Measurements from ENCODE around the gene KRTAP1-4. TPM values are rescaled to one million over a fixed set of nuclear protein-coding genes. Genes with fewer than 3 reads are reported as not detected.
"Not testable (repeated sequence)": the region's sequence is repeated elsewhere in the genome, so short reads cannot be mapped to it uniquely, and the experiment has no call there.

The KRTAP1-4 gene
- total RNA-seq, 2 experiments from 2014 or later: not detected

GRCh38 chr17:41010441-41010840 lies 19.6 kb downstream of the KRTAP1-4 start:
- CTCF ChIA-PET: interaction anchor here (0.6 kb wide), 1 partner anchor 15 kb away, joined by 3 read pairs; no protein-coding TSS in a partner anchor
- no peaks in the 10 kb centered on the region for H3K27me3 Mint-ChIP-seq (ENCODE audit: low read depth)
- no peak overlapping the region for H3K27ac Mint-ChIP-seq
- no peak for DNase-seq
- no peak overlapping the region for H3K4me3 Mint-ChIP-seq
- intact Hi-C loops (cut with micrococcal nuclease): no loop called here
- no peaks in the 10 kb centered on the region for H3K9me3 Mint-ChIP-seq
- H3K4me1 Mint-ChIP-seq (ENCODE audit: low read depth): no peaks in the 10 kb centered on the region
- no peaks in the 10 kb centered on the region for H3K36me3 Mint-ChIP-seq (ENCODE audit: low read depth)

DNA sequence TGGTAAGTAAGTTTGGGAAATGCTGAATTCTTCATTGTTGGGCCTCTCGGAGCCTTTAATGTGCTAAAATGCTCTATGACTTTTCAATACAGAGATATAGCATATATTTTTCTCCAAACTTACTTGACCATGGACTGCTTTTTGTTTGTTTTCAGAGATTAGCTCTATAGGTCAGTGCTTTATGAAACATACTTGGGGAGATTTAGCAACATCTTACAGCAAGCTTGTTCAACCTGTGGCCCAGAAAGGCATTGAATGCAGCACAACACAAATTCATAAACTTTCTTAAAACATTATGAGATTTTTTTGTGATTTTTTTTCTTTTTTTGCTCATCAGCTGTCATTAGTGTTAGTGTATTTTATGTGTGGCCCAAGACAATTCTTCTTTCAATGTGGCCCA lies 20.1 kb downstream of the KRTAP1-4 start:
- Mint-ChIP-seq H3K9me3 (no peaks in the 10 kb centered on the region), H3K36me3 (ENCODE audit: low read depth) (no peaks in the 10 kb centered on the region), H3K27me3 (ENCODE audit: low read depth) (no peaks in the 10 kb centered on the region), H3K27ac (no peak overlapping the region), H3K4me3 (no peak overlapping the region), H3K4me1 (ENCODE audit: low read depth) (no peaks in the 10 kb centered on the region)
- CTCF ChIA-PET: interaction anchor here (0.6 kb wide), 1 partner anchor 14 kb away, joined by 3 read pairs; no protein-coding TSS in a partner anchor
- DNase-seq: no peak
- intact Hi-C loops (cut with micrococcal nuclease): no loop called here

DNA sequence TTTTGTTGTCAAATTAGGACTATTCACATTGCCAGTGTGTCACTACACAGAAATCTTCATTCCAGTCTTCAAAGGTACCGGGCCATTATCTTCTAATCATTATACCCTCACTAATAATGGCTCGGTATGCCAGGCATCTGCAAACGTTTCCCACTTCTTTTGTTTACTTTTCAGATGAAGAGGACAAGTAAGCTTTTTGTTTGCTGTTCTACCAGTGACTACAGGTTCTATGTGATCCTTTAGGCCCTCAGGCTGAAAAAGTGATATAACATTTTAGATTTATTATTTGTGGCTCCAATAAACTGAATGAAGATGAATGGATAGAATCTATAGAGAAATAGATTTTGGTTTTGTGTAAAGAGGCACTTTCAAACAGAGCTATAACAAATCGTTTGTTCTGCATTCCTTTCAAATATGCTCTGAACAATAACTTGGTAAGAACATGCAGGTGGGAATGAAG lies 20.7 kb downstream of the KRTAP1-4 start:
- no peak overlapping the region for H3K4me3 Mint-ChIP-seq
- DNase-seq: no peak
- CTCF ChIA-PET: no interaction called here
- H3K4me1 Mint-ChIP-seq (ENCODE audit: low read depth): no peaks in the 10 kb centered on the region
- H3K27me3 Mint-ChIP-seq (ENCODE audit: low read depth): no peaks in the 10 kb centered on the region
- H3K27ac Mint-ChIP-seq: no peak overlapping the region
- no peaks in the 10 kb centered on the region for H3K36me3 Mint-ChIP-seq (ENCODE audit: low read depth)
- H3K9me3 Mint-ChIP-seq: no peaks in the 10 kb centered on the region
- intact Hi-C loops (cut with micrococcal nuclease): no loop called here

DNA sequence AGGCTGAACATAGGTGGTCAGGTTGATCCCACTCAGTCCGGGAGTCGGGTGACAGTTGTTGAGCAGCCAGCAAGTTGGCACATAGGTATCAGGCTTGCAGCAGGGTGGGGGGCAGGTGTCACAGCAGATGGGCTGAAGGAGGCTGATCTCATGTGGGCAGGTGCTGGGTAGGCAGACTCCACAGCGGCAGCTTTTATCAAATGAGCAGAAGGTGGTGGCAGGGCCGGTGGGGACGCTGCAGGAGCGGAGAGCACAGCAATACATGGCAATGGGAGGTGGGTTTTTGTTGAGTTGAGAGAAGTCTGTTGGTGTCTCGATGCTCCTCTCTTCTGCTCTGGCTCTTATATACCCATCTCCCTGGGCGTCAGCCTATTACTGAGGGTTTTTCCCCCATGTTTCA lies 21.2 kb downstream of the KRTAP1-4 start, which contains the start of gene KRTAP3-1:
Gene KRTAP3-1 (minus strand): TSS at position 318 of the 400 bp plus-strand sequence. CDS start 54 bp downstream, at position 264.
- no peak within 1 kb of the TSS for H3K4me3 Mint-ChIP-seq
- H3K27me3 Mint-ChIP-seq (ENCODE audit: low read depth): no peaks in the 10 kb centered on the region
- no peak within 1 kb of the TSS for H3K27ac Mint-ChIP-seq
- no peaks in the 10 kb centered on the region for H3K9me3 Mint-ChIP-seq
- H3K4me1 Mint-ChIP-seq (ENCODE audit: low read depth): no peaks in the 10 kb centered on the region
- H3K36me3 Mint-ChIP-seq (ENCODE audit: low read depth): no peaks in the 10 kb centered on the region
- DNase-seq: no peak
- CTCF ChIA-PET: no interaction called here
- intact Hi-C loops (cut with micrococcal nuclease): no loop called here

GRCh38 chr17:41004397-41004796 lies 25.6 kb downstream of the KRTAP1-4 start:
- no peak overlapping the region for H3K4me3 Mint-ChIP-seq
- DNase-seq: no peak
- no peak overlapping the region for H3K27ac Mint-ChIP-seq
- H3K27me3 Mint-ChIP-seq (ENCODE audit: low read depth): peaks cover 4% of the 10 kb centered on the region
- H3K36me3 Mint-ChIP-seq (ENCODE audit: low read depth): no peaks in the 10 kb centered on the region
- intact Hi-C loops (cut with micrococcal nuclease): no loop called here
- CTCF ChIA-PET: no interaction called here
- no peaks in the 10 kb centered on the region for H3K4me1 Mint-ChIP-seq (ENCODE audit: low read depth)
- H3K9me3 Mint-ChIP-seq: no peaks in the 10 kb centered on the region

GRCh38 chr17:41003926-41004325 lies 26.1 kb downstream of the KRTAP1-4 start:
- CTCF ChIA-PET: no interaction called here
- DNase-seq: no peak
- H3K27ac Mint-ChIP-seq: no peak overlapping the region
- no peaks in the 10 kb centered on the region for H3K4me1 Mint-ChIP-seq (ENCODE audit: low read depth)
- H3K27me3 Mint-ChIP-seq (ENCODE audit: low read depth): peaks cover 5% of the 10 kb centered on the region
- intact Hi-C loops (cut with micrococcal nuclease): no loop called here
- H3K4me3 Mint-ChIP-seq: no peak overlapping the region
- no peaks in the 10 kb centered on the region for H3K9me3 Mint-ChIP-seq
- H3K36me3 Mint-ChIP-seq (ENCODE audit: low read depth): no peaks in the 10 kb centered on the region

- intact Hi-C loops (cut with micrococcal nuclease): no loop called here
- Mint-ChIP-seq H3K27ac (no peak overlapping the region), H3K4me3 (no peak overlapping the region), H3K4me1 (ENCODE audit: low read depth) (no peaks in the 10 kb centered on the region), H3K36me3 (ENCODE audit: low read depth) (no peaks in the 10 kb centered on the region), H3K9me3 (no peaks in the 10 kb centered on the region), H3K27me3 (ENCODE audit: low read depth) (peaks cover 9% of the 10 kb centered on the region)
- CTCF ChIA-PET: no interaction called here
- no peak for DNase-seq
Measured at GRCh38 chr17:41002814-41003213, 27.2 kb downstream of the KRTAP1-4 start.

DNA sequence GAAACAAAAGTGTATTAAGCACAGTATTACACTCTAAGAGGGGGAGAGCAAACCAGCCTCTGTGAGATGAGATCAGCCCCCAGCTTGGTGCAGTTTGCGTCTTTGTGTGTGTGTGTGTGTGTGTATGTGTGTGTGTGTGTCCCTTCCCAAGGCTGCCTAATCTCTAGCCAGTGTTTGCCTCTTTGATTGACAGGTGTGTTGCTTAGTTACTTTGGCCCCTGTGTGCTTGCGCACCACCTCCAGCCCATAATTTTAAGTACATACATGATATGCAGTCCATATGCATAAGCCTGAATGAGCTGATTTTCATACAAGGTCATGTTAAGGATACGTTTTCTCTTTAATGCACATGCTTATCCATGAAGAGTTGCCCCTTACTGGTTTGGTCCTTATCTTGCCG lies 28.2 kb downstream of the KRTAP1-4 start:
- DNase-seq: no peak
- H3K4me1 Mint-ChIP-seq (ENCODE audit: low read depth): no peaks in the 10 kb centered on the region
- H3K9me3 Mint-ChIP-seq: no peaks in the 10 kb centered on the region
- H3K27me3 Mint-ChIP-seq (ENCODE audit: low read depth): peaks cover 14% of the 10 kb centered on the region
- no peak overlapping the region for H3K4me3 Mint-ChIP-seq
- H3K36me3 Mint-ChIP-seq (ENCODE audit: low read depth): no peaks in the 10 kb centered on the region
- CTCF ChIA-PET: no interaction called here
- no peak overlapping the region for H3K27ac Mint-ChIP-seq
- intact Hi-C loops (cut with micrococcal nuclease): no loop called here

DNA sequence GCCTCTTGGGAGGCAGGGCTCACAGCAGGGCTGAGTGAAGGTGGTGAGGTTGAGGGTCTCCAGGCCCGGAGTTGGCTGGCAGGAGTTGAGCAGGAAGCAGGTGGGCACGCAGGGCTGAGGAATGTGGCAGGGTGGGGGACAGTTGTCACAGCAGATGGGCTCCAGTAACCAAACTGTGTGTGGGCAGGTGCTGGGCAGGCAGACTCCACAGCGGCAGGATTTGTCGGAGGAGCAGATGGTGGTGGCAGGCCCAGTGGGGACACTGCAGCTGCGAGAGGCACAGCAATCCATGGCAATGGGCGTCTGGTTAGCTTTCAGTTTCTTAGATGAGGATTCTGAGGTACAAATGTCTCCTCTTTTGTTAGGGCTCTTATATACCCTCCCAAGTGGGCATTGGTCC lies 30.4 kb downstream of the KRTAP1-4 start, which contains the start of gene KRTAP3-2:
Gene KRTAP3-2 (minus strand): TSS at position 344 of the 400 bp plus-strand sequence. CDS start 53 bp downstream, at position 291.
- H3K4me3 Mint-ChIP-seq; H3K4me1 Mint-ChIP-seq (ENCODE audit: low read depth); H3K36me3 Mint-ChIP-seq (ENCODE audit: low read depth); DNase-seq; intact Hi-C loops (cut with micrococcal nuclease); H3K27ac Mint-ChIP-seq; CTCF ChIA-PET; H3K9me3 Mint-ChIP-seq: not testable (repeated sequence)
- peaks cover 20% of the 10 kb centered on the region for H3K27me3 Mint-ChIP-seq (ENCODE audit: low read depth)

DNA sequence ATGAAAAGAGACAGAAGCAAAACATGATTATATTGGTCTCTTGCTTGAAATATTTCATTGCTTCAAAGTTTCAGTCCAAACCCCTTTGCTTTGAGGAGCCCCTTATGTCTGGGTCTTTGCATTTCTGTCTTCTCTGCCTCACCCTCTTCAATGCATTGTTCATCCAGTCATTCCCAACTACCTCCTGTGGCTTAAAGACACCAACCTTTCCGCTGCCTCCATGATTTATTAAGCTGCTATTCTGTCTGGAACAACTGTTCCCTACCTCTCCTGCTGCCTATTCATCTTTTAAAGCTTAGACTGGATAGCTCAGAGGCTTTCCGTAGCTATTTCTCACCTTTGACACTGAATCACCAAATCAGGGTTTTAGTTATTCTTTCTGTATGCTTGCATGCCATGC lies 32.6 kb downstream of the KRTAP1-4 start:
- H3K27me3 Mint-ChIP-seq (ENCODE audit: low read depth): peaks cover 31% of the 10 kb centered on the region
- H3K36me3 Mint-ChIP-seq (ENCODE audit: low read depth): no peaks in the 10 kb centered on the region
- H3K4me1 Mint-ChIP-seq (ENCODE audit: low read depth): no peaks in the 10 kb centered on the region
- H3K9me3 Mint-ChIP-seq: no peaks in the 10 kb centered on the region
- H3K4me3 Mint-ChIP-seq: no peak overlapping the region
- CTCF ChIA-PET: no interaction called here
- intact Hi-C loops (cut with micrococcal nuclease): no loop called here
- no peak for DNase-seq
- H3K27ac Mint-ChIP-seq: no peak overlapping the region

- Mint-ChIP-seq H3K27ac (no peak overlapping the region), H3K4me3 (no peak overlapping the region), H3K9me3 (no peaks in the 10 kb centered on the region), H3K4me1 (ENCODE audit: low read depth) (no peaks in the 10 kb centered on the region), H3K27me3 (ENCODE audit: low read depth) (peaks cover 33% of the 10 kb centered on the region), H3K36me3 (ENCODE audit: low read depth) (no peaks in the 10 kb centered on the region)
- DNase-seq: no peak
- CTCF ChIA-PET: interaction anchor here (0.7 kb wide), 1 partner anchor 17 kb away, joined by 3 read pairs; no protein-coding TSS in a partner anchor
- intact Hi-C loops (cut with micrococcal nuclease): no loop called here
Measured at GRCh38 chr17:40996829-40997228, 33.2 kb downstream of the KRTAP1-4 start.

DNA sequence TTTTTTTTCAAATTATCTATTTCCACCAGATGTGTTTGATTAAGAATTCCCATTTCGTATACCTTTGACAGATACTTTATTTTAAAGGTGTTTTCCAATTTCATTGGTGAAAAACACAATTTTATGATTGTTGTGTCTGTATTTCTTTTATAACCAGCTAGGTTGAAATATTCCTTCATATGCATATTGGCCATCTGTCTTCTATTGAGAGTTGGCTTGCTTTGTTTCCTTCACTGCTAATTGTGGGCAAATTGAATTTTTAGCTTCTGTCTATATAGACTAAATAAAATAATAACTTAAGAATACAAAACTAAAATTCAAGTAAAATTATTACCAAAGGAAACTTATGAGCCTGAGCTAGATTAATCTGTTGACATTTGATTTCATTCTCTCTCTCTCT lies 34.9 kb downstream of the KRTAP1-4 start:
- intact Hi-C loops (cut with micrococcal nuclease): no loop called here
- no peak overlapping the region for H3K27ac Mint-ChIP-seq
- no peaks in the 10 kb centered on the region for H3K9me3 Mint-ChIP-seq
- no peak overlapping the region for H3K4me3 Mint-ChIP-seq
- no peaks in the 10 kb centered on the region for H3K4me1 Mint-ChIP-seq (ENCODE audit: low read depth)
- CTCF ChIA-PET: interaction anchor here (0.6 to 0.7 kb wide), 2 partner anchors 15 to 1342 kb away, joined by 3 read pairs; no protein-coding TSS in a partner anchor
- DNase-seq: no peak
- H3K27me3 Mint-ChIP-seq (ENCODE audit: low read depth): peaks cover 32% of the 10 kb centered on the region
- H3K36me3 Mint-ChIP-seq (ENCODE audit: low read depth): no peaks in the 10 kb centered on the region

- Mint-ChIP-seq H3K27ac (no peak within 1 kb of the TSS), H3K27me3 (ENCODE audit: low read depth) (peaks cover 28% of the 10 kb centered on the region), H3K4me3 (no peak within 1 kb of the TSS), H3K9me3 (no peaks in the 10 kb centered on the region), H3K36me3 (ENCODE audit: low read depth) (no peaks in the 10 kb centered on the region), H3K4me1 (ENCODE audit: low read depth) (no peaks in the 10 kb centered on the region)
- CTCF ChIA-PET: no interaction called here
- no peak for DNase-seq
- intact Hi-C loops (cut with micrococcal nuclease): no loop called here
Measured at GRCh38 chr17:40993839-40994238, 36.2 kb downstream of the KRTAP1-4 start, which contains the start of gene KRTAP3-3. KRTAP3-3 (minus strand) TSS chr17:40994164; CDS start chr17:40994097, 67 bp downstream.
